HG03159 (cell line): ENCODE data around the gene SF1.

Experiments used
- ATAC-seq: cut with Tn5 transposase; IDR thresholded peaks from one replicate; pipeline ENCODE4 v1.9.1; 2021; ENCODE audit warnings: mild to moderate bottlenecking, moderate library complexity; ENCODE audit not compliant: unreplicated experiment

Gene SF1

GRCh38 chr11:64750361-64751054 lies 27.8 kb downstream of the SF1 start:
- ATAC-seq: no peak

- no peak for ATAC-seq
Observed at GRCh38 chr11:64747961-64748665, 30.2 kb downstream of the SF1 start.

- no peak for ATAC-seq
Observed at GRCh38 chr11:64746486-64746885, 31.9 kb downstream of the SF1 start.

GRCh38 chr11:64745521-64746328 lies 32.6 kb downstream of the SF1 start:
- ATAC-seq: no peak

GRCh38 chr11:64745189-64745520 lies 33.2 kb downstream of the SF1 start:
- ATAC-seq: no peak

- peak; percentile 30 for ATAC-seq
Observed at GRCh38 chr11:64744544-64745188, 33.7 kb downstream of the SF1 start.

GRCh38 chr11:64743591-64744543 lies 34.5 kb downstream of the SF1 start, which contains the start of gene RASGRP2:
Gene RASGRP2 (minus strand): TSS chr11:64744142. CDS start chr11:64742866, 1,276 bp downstream.
- no peak for ATAC-seq

GRCh38 chr11:64742889-64743590 lies 35.3 kb downstream of the SF1 start:
- ATAC-seq: no peak

GRCh38 chr11:64742087-64742888 lies 36.1 kb downstream of the SF1 start:
- no peak for ATAC-seq

- ATAC-seq: no peak
Observed at GRCh38 chr11:64741375-64742086, 36.8 kb downstream of the SF1 start.

GRCh38 chr11:64739871-64740270 lies 38.5 kb downstream of the SF1 start:
- no peak for ATAC-seq

- no peak for ATAC-seq
Observed at GRCh38 chr11:64736654-64737053, 41.7 kb downstream of the SF1 start.

- no peak for ATAC-seq
Observed at GRCh38 chr11:64735725-64736259, 42.5 kb downstream of the SF1 start.

GRCh38 chr11:64734811-64735724 lies 43.3 kb downstream of the SF1 start:
- no peak for ATAC-seq

- no peak for ATAC-seq
Observed at GRCh38 chr11:64731601-64732000, 46.7 kb downstream of the SF1 start.

GRCh38 chr11:64729851-64730382 lies 48.4 kb downstream of the SF1 start:
- no peak for ATAC-seq
